ENCODE data around the gene CHSY3.

The CHSY3 gene

DNA sequence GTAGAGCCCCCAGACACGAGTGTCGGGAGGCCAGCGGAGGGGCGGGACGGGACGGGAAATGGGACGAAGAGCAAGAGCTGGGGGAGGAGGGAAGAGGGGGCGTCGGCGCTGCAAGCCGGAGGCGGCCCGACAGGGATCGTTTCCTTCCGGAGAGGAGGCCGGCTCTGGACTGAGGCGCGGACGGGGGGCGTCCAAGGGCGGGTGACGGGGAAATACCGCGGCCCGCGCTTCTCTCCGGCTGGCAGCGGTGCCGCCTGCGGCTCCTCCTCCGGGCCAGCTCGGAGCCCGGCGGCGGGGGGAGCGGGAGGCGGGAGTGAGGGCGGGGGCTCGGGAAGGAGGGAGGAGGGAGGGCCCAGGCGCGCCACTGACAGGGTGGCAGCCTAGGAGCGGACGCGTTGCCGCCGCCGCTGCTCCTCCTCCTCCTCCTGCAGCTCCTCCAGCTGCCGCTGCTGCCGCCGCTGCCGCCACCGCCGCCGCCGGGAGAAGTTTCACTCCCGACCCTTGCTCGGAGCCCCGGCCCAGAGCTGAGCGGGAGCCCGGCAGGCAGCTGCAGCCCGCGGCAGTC, at the start of gene CHSY3:
CHSY3 (plus strand) TSS at position 364 of the 565 bp plus-strand sequence.
- DNase-seq = peak; percentile 79
- in situ Hi-C loops (cut with HindIII; ENCODE audit: low pct_ligation_motif_present, low pct_unique_long_range_greater_than_20kb, low sequenced_read_pairs) = no loop called here

GRCh38 chr5:129856325-129856724, 47.9 kb upstream of the CHSY3 start:
- in situ Hi-C loops (cut with HindIII; ENCODE audit: low pct_ligation_motif_present, low pct_unique_long_range_greater_than_20kb, low sequenced_read_pairs) = no loop called here
- DNase-seq = no peak

DNA sequence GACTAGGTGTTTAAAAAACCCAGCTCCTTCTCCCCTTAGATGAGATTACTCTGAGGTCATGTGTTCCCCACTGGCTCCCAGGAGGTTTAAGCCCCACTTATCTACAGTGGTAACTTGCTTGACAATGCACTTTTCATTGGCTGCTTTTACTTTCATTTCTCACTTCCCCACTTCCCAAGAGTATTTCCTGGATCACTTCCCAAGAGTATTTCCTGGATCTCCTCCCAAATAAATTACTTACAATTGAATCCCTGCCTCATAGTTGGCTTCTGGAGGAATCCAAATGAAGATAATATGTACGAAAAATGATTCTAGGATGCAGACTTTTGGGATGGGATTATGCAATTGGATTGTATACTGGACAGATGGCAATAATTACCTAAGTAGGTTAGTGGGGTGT, 47.1 kb upstream of the CHSY3 start:
- in situ Hi-C loops (cut with HindIII; ENCODE audit: low pct_ligation_motif_present, low pct_unique_long_range_greater_than_20kb, low sequenced_read_pairs) = no loop called here
- no peak for DNase-seq

- in situ Hi-C loops (cut with HindIII; ENCODE audit: low pct_ligation_motif_present, low pct_unique_long_range_greater_than_20kb, low sequenced_read_pairs) = no loop called here
- no peak for DNase-seq
Observed at GRCh38 chr5:129858131-129858675, 46.1 kb upstream of the CHSY3 start.

- no peak for DNase-seq
- in situ Hi-C loops (cut with HindIII; ENCODE audit: low pct_ligation_motif_present, low pct_unique_long_range_greater_than_20kb, low sequenced_read_pairs) = no loop called here
Observed at GRCh38 chr5:129884322-129884721, 19.9 kb upstream of the CHSY3 start.

- in situ Hi-C loops (cut with HindIII; ENCODE audit: low pct_ligation_motif_present, low pct_unique_long_range_greater_than_20kb, low sequenced_read_pairs) = no loop called here
- peak; percentile 13 for DNase-seq
Observed at GRCh38 chr5:129899454-129899853, 4.8 kb upstream of the CHSY3 start.

GRCh38 chr5:129902816-129903215, 1.4 kb upstream of the CHSY3 start:
- DNase-seq = no peak
- in situ Hi-C loops (cut with HindIII; ENCODE audit: low pct_ligation_motif_present, low pct_unique_long_range_greater_than_20kb, low sequenced_read_pairs) = no loop called here

- DNase-seq = peak; percentile 3
- in situ Hi-C loops (cut with HindIII; ENCODE audit: low pct_ligation_motif_present, low pct_unique_long_range_greater_than_20kb, low sequenced_read_pairs) = no loop called here
Observed at GRCh38 chr5:129903466-129904101, 681 bp upstream of the CHSY3 start.

DNA sequence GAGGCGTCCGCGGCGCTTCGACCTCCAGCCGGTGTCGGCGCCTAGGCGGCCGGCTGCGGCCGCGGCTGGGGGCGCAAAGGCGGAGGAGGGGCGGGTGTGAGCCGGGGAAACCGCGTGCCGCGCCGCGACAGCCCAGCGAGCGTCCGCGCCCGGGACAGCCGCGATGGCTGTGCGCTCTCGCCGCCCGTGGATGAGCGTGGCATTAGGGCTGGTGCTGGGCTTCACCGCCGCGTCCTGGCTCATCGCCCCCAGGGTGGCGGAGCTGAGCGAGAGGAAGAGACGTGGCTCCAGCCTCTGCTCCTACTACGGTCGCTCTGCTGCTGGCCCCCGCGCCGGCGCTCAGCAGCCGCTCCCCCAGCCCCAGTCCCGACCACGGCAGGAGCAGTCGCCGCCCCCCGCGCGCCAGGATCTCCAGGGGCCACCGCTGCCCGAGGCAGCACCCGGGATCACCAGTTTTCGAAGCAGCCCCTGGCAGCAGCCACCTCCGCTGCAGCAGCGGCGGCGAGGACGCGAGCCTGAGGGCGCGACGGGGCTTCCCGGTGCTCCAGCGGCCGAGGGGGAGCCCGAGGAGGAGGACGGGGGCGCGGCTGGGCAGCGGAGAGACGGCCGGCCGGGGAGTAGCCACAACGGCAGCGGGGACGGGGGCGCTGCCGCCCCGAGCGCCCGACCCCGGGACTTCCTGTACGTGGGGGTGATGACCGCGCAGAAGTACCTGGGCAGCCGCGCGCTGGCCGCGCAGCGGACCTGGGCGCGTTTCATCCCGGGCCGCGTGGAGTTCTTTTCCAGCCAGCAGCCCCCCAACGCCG, 605 bp downstream of the CHSY3 start:
- DNase-seq = peak; percentile 9
- in situ Hi-C loops (cut with HindIII; ENCODE audit: low pct_ligation_motif_present, low pct_unique_long_range_greater_than_20kb, low sequenced_read_pairs) = no loop called here

DNA sequence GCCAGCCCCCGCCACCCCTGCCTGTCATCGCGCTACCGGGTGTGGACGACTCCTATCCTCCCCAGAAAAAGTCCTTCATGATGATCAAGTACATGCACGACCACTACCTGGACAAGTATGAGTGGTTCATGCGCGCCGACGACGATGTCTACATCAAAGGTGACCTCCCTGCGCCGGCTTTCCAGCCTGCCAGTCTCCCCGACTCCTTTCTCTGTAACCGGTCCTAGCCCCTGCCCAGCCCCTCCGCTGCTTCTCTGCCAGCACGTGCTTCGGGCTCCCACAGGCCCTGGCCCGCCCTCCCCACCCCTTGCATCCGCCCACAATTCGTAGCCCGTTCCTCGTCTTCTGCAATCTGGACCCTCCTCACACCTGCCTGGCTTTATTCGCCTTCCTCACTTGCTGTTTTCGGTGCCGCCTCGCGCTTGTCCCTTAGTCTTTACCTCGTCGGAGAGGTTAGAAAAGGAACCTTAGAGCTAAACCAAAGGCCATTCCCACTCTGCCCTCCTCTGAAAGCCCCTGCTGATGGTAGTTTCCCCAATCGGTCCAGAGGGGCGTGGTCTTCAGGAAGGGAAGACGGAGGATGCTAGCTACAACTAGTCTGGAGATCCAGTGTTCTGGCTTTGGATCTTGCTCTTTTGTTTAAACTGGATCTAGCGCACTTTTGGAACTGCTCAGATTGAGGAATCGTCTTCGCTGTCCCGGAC, 1.4 kb downstream of the CHSY3 start:
- peak; percentile 7 for DNase-seq
- in situ Hi-C loops (cut with HindIII; ENCODE audit: low pct_ligation_motif_present, low pct_unique_long_range_greater_than_20kb, low sequenced_read_pairs) = no loop called here

DNA sequence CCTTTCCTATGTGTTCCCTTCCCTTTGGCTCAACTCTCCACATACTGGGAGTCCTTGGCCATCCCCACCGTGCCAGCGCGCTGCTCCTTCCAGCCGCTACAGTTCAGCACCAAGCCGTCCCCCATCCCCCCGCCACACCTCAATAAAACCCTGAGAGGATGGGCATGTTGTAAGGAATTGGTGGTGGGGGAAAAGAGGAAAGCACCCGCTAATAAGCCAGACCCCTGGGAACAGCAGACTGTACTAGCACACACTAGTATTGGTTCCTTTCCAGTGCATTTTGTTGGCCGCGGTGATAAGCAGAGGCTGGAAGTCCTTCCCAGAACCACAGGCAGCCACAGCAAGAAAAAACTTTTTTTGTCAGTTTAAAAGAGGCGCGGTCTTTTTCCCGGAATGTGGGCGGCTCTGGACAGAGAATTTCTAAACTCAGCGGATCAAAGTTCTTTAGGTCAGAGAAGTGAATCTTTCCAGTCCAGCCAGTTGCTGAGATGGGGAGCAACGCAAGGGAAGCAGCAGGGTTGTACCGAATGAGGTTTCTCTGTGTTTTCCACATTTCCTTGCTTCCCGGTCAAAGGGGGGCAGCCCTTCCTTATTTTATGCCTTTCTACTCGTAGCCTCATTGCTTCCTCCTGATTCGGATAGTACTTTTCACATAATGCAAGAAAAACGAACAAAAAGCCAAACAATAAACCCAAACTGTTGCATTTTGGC, 2.1 kb downstream of the CHSY3 start:
- DNase-seq = peak; percentile 30

DNA sequence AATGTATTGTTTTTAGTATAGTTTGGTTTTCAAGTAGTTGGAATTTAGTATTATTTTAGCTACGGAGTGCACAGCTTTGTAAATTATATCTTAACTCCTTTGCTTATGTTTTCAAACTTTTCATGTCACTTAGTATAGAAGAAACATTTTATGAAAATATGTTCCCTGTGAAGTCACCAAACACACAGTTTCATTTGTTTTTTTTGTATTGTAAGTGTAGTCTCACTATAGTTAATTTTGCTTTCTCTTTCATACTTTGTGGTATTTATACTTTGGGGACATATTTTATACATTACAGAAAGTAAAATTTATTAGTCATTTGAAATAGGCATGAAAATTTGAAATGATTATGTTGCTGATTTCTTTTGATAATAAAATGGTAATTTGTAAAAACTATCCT, 5.0 kb downstream of the CHSY3 start:
- in situ Hi-C loops (cut with HindIII; ENCODE audit: low pct_ligation_motif_present, low pct_unique_long_range_greater_than_20kb, low sequenced_read_pairs) = no loop called here

More for the DNA sequence above, 2.1 kb downstream of the CHSY3 start:
- in situ Hi-C loops (cut with HindIII; ENCODE audit: low pct_ligation_motif_present, low pct_unique_long_range_greater_than_20kb, low sequenced_read_pairs) = no loop called here

DNA sequence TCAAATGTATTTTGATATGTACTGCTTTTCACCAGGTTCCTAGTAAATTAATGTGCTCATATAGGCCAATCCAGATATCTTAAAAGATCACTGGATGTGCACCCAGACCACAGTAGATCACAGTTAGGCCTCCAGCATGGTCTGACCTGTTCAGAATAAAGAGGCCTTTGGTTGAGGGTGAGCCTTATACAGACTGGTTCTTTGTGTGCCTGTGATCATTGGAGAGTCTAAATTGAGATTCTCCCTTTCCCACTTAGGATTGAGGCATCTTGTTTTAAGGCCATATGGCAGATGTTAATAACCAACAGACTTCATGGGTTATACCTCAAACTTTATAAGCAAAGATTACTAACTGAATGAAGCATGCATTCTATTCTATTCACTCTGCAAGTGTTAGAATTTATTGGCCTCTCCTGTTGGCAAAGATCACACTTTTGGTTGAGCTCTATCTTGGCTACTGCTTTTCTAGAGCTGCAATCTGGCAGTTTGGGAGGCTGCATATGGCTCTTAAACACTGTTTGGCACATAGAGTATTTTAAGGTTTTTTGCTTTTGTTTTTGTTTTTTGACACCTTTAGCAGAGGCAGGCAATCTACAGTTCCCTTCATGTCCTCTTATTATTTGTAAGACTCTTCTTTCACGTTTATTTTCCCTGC, 8.5 kb downstream of the CHSY3 start:
- no peak for DNase-seq
- in situ Hi-C loops (cut with HindIII; ENCODE audit: low pct_ligation_motif_present, low pct_unique_long_range_greater_than_20kb, low sequenced_read_pairs) = no loop called here

More for the DNA sequence above, 5.0 kb downstream of the CHSY3 start:
- DNase-seq = no peak

- no peak for DNase-seq
- in situ Hi-C loops (cut with HindIII; ENCODE audit: low pct_ligation_motif_present, low pct_unique_long_range_greater_than_20kb, low sequenced_read_pairs) = no loop called here
Observed at GRCh38 chr5:129915415-129915814, 11.2 kb downstream of the CHSY3 start.

- in situ Hi-C loops (cut with HindIII; ENCODE audit: low pct_ligation_motif_present, low pct_unique_long_range_greater_than_20kb, low sequenced_read_pairs) = no loop called here
- no peak for DNase-seq
Observed at GRCh38 chr5:129917224-129917623, 13.0 kb downstream of the CHSY3 start.

DNA sequence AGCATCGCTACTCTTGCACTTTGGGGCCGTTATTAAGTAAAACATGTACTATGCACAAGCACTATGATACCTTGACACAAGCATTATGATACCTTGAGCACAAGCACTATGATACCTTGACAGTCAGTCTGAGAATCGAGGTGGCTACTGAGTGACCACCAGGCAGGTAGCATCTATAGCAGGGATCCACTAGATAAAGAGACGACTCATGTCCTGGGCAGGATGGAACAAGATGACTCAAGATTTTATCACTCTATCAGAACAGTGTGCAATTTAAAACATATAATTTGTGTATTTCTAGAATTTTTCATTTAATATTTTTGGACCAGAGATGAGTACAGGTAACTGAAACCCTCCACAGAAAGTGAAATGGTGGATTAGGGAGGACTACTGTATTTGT, 16.9 kb downstream of the CHSY3 start:
- DNase-seq = no peak
- in situ Hi-C loops (cut with HindIII; ENCODE audit: low pct_ligation_motif_present, low pct_unique_long_range_greater_than_20kb, low sequenced_read_pairs) = no loop called here

GRCh38 chr5:129930221-129930620, 26.0 kb downstream of the CHSY3 start:
- in situ Hi-C loops (cut with HindIII; ENCODE audit: low pct_ligation_motif_present, low pct_unique_long_range_greater_than_20kb, low sequenced_read_pairs) = no loop called here
- no peak for DNase-seq

DNA sequence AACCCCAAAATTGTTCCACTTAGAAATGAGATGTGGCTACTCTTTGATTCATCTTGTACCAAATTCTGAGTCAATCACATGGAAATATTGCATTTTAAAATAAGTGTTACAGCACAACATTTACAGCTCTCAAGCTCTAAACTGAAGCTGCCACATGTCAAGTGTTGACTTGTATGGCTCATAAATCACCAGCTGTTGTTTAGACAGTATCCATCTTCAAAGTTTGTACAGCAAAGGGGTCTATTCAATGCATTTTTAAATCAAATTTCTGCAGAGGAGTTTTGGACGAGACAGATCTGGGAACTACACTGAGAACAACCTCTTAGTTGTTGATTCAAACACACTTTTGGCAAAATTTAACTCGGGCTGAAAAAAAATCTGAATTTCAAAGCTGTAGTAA, 31.4 kb downstream of the CHSY3 start:
- DNase-seq = no peak
- in situ Hi-C loops (cut with HindIII; ENCODE audit: low pct_ligation_motif_present, low pct_unique_long_range_greater_than_20kb, low sequenced_read_pairs) = no loop called here

All from ACHN (cell line).